LNCaP clone FGC (cell line): ENCODE data around the gene ARPC2.

Experiments
- DNase-seq: peaks from one replicate; pipeline ENCODE4 v3.0.0-alpha.2; 2011; ENCODE audit warnings: low read depth
- H3K4me3 ChIP-seq: 2 replicates; pipeline ENCODE4 v1.5.1; 2011; ENCODE audit warnings: mild to moderate bottlenecking, low read depth, low read length, control low read depth
- TF ChIP-seq, protein P1 (sequence below): IDR thresholded peaks from 2 replicates; pipeline ENCODE4 v1.5.1; 2012; ENCODE audit warnings: mild to moderate bottlenecking; ENCODE audit not compliant: control insufficient read depth, insufficient read depth; ENCODE audit errors: extremely low read depth

ARPC2 gene

DNA sequence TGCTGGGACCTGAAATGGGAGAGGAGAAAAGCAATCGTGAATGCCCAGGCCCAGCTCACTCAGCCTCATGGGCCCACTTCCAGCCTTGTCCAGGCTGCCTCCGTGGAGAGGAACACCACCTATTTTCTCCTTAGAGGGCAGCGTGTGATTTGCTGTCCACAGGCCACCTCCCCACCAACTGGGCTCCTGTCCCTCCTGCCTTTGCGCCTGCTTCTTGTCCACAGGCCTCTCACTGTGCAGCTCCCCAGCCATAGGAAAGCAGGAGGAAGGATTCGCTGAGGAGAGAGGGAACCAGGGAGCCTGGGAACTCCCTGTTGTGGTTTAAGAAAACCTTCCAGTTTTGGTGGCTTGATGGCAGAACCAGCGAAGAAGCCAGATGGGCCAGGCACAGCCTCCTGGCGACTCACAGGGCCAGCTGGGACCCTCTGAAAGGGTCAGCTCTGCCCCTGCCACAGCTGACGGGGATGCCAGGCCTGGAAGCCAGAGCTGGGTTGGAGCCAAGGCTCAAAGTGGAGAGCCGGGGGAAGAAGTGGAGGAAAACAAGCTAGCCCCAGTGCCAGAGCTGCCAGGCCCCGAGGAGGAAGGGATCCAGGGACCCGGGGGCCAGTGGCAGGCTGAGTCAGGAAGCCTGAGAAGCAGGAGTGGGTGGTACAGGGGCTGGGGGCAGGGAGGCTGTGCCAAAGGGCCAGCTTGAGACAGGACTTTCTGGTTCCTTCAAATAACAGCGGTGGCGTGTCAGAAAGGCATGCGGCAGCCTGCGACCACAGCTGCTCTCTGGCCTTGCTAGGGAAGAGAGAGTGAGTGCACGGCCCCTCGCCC, 65.4 kb downstream of the ARPC2 start:
- TF ChIP-seq, protein P1, sequence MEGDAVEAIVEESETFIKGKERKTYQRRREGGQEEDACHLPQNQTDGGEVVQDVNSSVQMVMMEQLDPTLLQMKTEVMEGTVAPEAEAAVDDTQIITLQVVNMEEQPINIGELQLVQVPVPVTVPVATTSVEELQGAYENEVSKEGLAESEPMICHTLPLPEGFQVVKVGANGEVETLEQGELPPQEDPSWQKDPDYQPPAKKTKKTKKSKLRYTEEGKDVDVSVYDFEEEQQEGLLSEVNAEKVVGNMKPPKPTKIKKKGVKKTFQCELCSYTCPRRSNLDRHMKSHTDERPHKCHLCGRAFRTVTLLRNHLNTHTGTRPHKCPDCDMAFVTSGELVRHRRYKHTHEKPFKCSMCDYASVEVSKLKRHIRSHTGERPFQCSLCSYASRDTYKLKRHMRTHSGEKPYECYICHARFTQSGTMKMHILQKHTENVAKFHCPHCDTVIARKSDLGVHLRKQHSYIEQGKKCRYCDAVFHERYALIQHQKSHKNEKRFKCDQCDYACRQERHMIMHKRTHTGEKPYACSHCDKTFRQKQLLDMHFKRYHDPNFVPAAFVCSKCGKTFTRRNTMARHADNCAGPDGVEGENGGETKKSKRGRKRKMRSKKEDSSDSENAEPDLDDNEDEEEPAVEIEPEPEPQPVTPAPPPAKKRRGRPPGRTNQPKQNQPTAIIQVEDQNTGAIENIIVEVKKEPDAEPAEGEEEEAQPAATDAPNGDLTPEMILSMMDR: no peak
- no peak overlapping the region for H3K4me3 ChIP-seq
- peak; percentile 38 for DNase-seq

DNA sequence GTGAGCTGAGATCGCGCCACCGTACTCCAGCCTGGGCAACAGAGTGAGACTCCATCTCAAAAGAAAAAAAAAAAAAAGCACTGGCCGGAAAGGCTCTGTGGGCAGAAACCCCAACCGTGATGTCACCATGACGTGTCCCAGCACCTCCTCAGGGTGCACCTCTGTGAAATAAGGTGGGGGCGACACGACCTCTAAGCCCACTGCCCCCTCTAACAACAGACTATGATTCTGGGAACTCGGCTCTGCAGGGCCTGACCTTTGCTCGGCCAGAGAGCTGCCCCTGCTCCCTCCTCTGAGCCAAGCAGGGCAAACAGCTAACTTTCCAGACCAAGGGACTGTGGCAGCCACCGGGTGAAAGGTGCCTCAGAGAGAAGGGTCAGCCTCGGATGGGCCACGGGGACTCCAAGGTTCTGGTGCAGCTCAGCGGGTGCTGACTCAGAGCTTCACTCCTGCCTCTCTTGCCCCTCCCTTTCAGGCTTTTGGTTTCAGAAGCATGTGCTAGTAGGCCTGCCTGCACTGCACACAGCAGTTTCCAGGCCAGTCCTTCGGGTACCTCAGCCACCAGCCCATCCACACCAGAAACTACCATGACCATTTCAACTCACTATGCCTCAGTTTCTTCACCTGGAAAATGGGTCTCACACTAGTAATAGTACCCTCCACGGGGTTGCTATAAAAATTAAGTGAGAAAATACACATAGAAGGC, 67.3 kb downstream of the ARPC2 start:
- H3K4me3 ChIP-seq: no peak overlapping the region
- DNase-seq: no peak
- TF ChIP-seq, protein P1: no peak

DNA sequence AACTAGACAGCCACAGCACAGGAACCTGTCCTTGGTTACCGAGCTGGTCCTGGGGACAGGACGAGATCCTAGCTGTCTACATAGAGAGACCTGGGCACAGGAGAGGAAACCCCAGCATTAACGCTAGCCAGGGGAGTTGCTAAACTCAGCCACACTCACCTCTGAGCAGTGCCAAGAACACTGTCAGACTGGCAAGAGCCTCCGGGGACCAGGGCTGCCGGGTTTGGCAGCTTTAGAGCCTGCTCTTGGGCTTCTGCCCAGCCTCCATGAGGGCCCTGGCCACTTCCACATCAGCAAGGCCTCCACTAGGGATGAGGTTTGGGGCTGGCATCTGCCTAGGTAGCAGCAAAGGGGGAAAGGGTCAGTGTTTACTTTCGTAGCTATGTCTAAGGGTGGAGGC, 68.6 kb downstream of the ARPC2 start:
- peak; percentile 73 for DNase-seq
- TF ChIP-seq, protein P1: no peak
- H3K4me3 ChIP-seq: no peak overlapping the region

DNA sequence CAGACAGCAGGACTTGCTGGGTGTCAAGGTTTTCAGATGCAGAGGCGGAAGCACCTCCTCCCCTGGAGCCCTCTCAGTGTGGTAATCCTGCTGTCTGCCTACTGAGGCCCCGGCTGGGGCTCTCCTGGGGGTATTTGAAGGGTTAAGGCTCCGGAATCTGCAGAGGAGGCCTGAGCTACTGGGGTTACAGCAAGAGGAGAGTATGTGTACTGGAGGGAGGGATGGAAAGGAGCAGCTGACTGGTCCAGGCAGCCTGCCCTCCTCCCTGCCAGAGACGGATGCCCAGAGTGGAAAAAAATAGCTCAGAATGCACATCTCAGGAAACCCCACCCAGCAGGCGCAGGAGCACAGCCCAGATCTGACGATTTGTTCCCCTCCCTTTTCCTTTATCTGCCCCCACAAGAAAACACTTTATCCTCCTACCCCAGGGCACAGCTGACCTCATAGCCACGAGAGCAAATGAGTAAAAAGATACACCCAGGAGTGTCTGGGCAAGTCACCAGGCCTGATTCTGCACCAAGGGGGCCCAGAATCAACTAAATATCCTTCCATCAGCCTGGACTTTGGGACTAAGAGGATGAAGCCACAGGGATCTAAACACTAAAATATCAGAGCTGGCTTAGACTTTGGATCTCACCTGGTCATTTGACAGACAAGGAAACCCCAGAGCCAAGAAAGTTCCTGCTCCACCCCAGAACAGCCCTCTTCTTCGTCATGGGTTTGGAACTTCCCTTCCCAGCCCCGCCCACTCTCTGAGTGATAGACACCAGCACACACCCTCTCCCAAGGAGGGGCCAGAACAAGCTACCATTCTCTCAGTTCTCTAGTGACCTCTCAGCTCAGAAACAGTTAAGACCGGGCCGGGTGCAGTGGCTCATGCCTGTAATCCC, 69.8 kb downstream of the ARPC2 start:
- peak; percentile 69 for DNase-seq
- H3K4me3 ChIP-seq: peak overlapping the region; percentile 1; the same call in 1 of the 2 replicates
- TF ChIP-seq, protein P1: no peak

DNA sequence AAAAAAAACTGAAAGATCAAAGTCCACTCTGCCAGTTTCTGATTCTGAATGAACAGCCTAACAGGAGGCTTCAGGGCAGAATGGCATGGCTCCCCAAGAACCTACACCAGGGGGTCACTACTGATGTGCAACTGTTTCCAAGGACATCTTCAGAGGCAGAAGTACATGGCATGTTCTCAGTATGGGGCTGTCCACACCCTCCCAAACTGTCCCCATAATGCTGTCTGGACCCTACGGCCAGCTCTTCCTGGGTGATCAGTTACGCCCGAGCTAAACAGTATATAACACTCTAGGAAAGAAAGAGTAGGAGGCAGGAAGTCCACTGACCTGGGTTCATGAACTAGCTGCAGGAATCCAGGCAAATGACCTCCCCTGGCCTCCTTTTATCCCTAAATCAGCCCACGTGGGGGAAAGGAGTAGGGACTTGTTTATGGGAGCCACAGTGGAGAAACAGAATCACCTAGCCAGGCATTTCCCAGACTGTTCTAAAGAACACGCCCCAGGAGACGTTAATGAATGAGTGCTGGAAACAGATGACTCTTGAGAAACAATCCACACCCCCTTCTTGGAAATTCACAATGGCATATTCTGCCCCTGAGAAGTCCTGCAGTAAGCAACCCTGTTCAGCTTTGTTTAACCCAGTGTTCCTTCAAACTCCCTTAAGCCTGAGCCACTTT, 72.8 kb downstream of the ARPC2 start:
- no peak overlapping the region for H3K4me3 ChIP-seq
- DNase-seq: no peak
- TF ChIP-seq, protein P1: no peak

DNA sequence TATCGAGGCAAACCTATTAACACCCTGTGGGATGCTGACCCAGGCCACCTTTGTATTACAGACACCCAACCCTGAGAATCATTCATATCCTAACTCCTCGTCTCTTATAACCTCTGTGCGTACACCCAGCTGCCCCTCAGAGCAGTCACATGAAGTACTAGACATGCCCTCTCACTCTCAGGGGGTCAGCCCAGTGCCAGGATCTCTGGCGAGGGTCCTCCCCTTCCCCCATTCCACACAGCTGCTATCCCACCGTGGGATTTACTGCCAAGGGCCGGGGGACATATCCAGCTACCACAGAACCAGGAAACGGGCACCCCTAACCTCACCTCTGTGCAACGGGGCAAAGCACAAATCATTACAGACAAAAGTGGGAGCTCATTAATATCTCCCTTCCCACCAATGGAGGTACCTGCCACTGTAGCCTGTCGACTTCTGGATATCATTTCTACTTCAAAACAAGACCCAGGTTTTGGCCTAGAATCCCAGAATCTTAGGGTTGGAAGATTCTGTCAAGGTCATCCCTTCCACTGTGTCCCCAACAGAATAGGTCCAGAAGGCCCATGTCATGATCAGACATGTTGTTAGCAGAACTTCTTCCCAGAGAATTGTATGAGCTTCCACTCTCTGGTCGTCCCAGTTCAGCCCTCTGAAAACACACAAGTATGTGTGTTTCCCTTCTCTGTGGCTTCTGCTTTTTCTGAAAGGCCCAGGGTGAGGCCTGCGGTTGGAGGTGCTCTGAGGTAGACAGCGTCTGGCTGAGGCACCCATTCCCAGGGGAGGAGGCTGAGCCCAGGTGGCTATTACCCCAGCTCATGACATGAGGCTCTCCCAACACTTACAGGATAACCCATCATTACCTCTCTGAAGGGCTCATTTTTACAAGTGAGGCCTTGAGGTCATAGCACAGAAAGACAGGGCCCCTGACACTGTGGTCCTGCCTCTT, 73.6 kb downstream of the ARPC2 start:
- TF ChIP-seq, protein P1: no peak
- H3K4me3 ChIP-seq: peak overlapping the region; percentile 81
- no peak for DNase-seq
